GM12878 (cell line): Measurements from ENCODE around the gene SLC39A11. TPM values are rescaled to one million over a fixed set of nuclear protein-coding genes. Genes with fewer than 3 reads are reported as not detected.
"Not testable (repeated sequence)": the region's sequence is repeated elsewhere in the genome, so short reads cannot be mapped to it uniquely, and the experiment has no call there.

Experiments used
- ATAC-seq: fragments of 200-7000 bp; cut with Tn5 transposase; 3 replicates; pipeline ENCODE4 v1.9.1; 2020; ENCODE audit warnings: mild to moderate bottlenecking, moderate library complexity
- BruUV-seq: library from RNA; stranded (reverse); fragments of 400-500 nt; replicated peaks from 2 replicates; lab custom pipeline; 2021; lab: Mats Ljungman, UMichigan
- CTCF ChIA-PET: fragments of 300-600 bp; sonication (Branson Sonifier 250); formaldehyde crosslinking; extraction: SDS; loops from one replicate; lab custom pipeline; 2021; ENCODE audit warnings: inconsistent platforms; lab: Yijun Ruan, JAX
- POLR2A ChIA-PET: fragments of 350-600 bp; formaldehyde crosslinking; extraction: SDS; loops from one replicate; lab custom pipeline; 2021; ENCODE audit warnings: inconsistent platforms; lab: Charles Lee
- RAD21 ChIA-PET: fragments of 300-600 bp; sonication (Branson Sonifier 250); formaldehyde crosslinking; loops from one replicate; lab custom pipeline; 2023; ENCODE audit warnings: antibody characterized with exemption; ENCODE audit not compliant: unreplicated experiment; lab: Charles Lee
- SMC1A ChIA-PET: fragments of 300-600 bp; sonication (Branson Sonifier 250); formaldehyde crosslinking; loops from one replicate; lab custom pipeline; 2023; ENCODE audit not compliant: unreplicated experiment, uncharacterized antibody; lab: Charles Lee
- DNase-seq: peaks from one replicate; pipeline ENCODE4 v3.0.0-alpha.2; 2011; ENCODE audit warnings: low read depth, low spot score
- FAIRE-seq: peaks from 3 replicates; lab custom pipeline; 2011; peaks lifted over from hg19 to GRCh38; lab: Jason Lieb, UNC
- H2AFZ ChIP-seq: 2 replicates; pipeline ENCODE4 v1.6.0; 2011; ENCODE audit warnings: low read depth, low read length, control low read depth; ENCODE audit not compliant: control insufficient read depth
- H3K27ac ChIP-seq: 2 replicates; pipeline ENCODE4 v1.5.1; 2011; ENCODE audit warnings: control low read depth; ENCODE audit not compliant: control insufficient read depth, insufficient read depth
- H3K27me3 ChIP-seq, 2 experiments: replicated peaks in 1 of 2; 2 replicates each; pipeline versions ENCODE4 v1.6.0 to v1.6.1; 2011; ENCODE audit warnings: low read length in 1 of 2; ENCODE audit not compliant: control insufficient read depth in 2 of 2, insufficient read depth in 2 of 2
- H3K36me3 ChIP-seq, 2 experiments: 2 replicates each; pipeline ENCODE4 v1.5.1; 2011; ENCODE audit warnings: low read length in 1 of 2; ENCODE audit not compliant: control insufficient read depth in 2 of 2, insufficient read depth in 2 of 2
- H3K4me1 ChIP-seq: 2 replicates; pipeline ENCODE4 v1.6.1; 2011; ENCODE audit warnings: mild to moderate bottlenecking, low read length, moderate library complexity, mixed read lengths; ENCODE audit not compliant: control insufficient read depth, insufficient read depth
- H3K4me2 ChIP-seq: 2 replicates; pipeline ENCODE4 v1.6.0; 2011; ENCODE audit warnings: control low read depth; ENCODE audit not compliant: control insufficient read depth, insufficient read depth
- H3K4me3 ChIP-seq: fragments of 200-600 bp; sonication (generic); 2 replicates; pipeline ENCODE4 v1.5.1; 2016
- H3K79me2 ChIP-seq: 2 replicates; pipeline ENCODE4 v1.6.0; 2011; ENCODE audit warnings: low read length; ENCODE audit not compliant: control insufficient read depth, insufficient read depth
- H3K9ac ChIP-seq: 2 replicates; pipeline ENCODE4 v1.8.0; 2011; ENCODE audit warnings: low read length, control low read depth, mixed read lengths; ENCODE audit not compliant: control insufficient read depth, insufficient read depth
- H3K9me3 ChIP-seq: replicated peaks from 3 replicates; pipeline ENCODE4 v1.5.1; 2011; ENCODE audit warnings: mild to moderate bottlenecking, low read length; ENCODE audit not compliant: control insufficient read depth, insufficient read depth
- H4K20me1 ChIP-seq: 2 replicates; pipeline ENCODE4 v1.6.0; 2011; ENCODE audit not compliant: control insufficient read depth, insufficient read depth
- BMI1 ChIP-seq: fragments of 450-650 bp; IDR thresholded peaks from 2 replicates; pipeline ENCODE4 v1.6.1; 2016; ENCODE audit warnings: mild to moderate bottlenecking, moderate library complexity, borderline replicate concordance
- ETV6 ChIP-seq, 2 experiments: fragments of 450-650 bp in 1 of 2; IDR thresholded peaks in 1 of 2; conservative IDR thresholded peaks in 1 of 2; 2 replicates each; pipeline ENCODE4 v1.6.1; 2014; ENCODE audit warnings: antibody characterized with exemption in 1 of 2, borderline replicate concordance in 1 of 2, low read depth in 1 of 2, mild to moderate bottlenecking in 1 of 2, moderate library complexity in 1 of 2
- FOXM1 ChIP-seq: IDR thresholded peaks from 2 replicates; pipeline ENCODE4 v1.6.1; 2012; ENCODE audit warnings: low read depth, mild to moderate bottlenecking, inconsistent platforms, low read length, moderate library complexity
- GABPA ChIP-seq: IDR thresholded peaks from 2 replicates; pipeline ENCODE4 v1.6.1; 2014; ENCODE audit warnings: antibody characterized with exemption, low read depth, mild to moderate bottlenecking, inconsistent platforms
- LARP7 ChIP-seq: fragments of 450-650 bp; IDR thresholded peaks from 2 replicates; pipeline ENCODE4 v1.6.1; 2017; ENCODE audit warnings: mild to moderate bottlenecking
- PAX5 ChIP-seq: IDR thresholded peaks from 2 replicates; pipeline ENCODE4 v1.6.1; 2011; ENCODE audit warnings: low read depth, low read length, borderline replicate concordance
- PBX3 ChIP-seq: IDR thresholded peaks from 2 replicates; pipeline ENCODE4 v1.6.1; 2011; ENCODE audit warnings: mild to moderate bottlenecking, low read depth, low read length, moderate library complexity; ENCODE audit not compliant: insufficient replicate concordance
- STAT1 ChIP-seq: fragments of 450-650 bp; conservative IDR thresholded peaks from 2 replicates; pipeline ENCODE4 v1.6.1; 2014; ENCODE audit warnings: antibody characterized with exemption, mild to moderate bottlenecking
- TARDBP ChIP-seq: IDR thresholded peaks from 2 replicates; pipeline ENCODE4 v1.6.1; 2016; ENCODE audit warnings: borderline replicate concordance
- TCF3 ChIP-seq: IDR thresholded peaks from 2 replicates; pipeline ENCODE4 v1.6.1; 2012; ENCODE audit warnings: low read depth, mild to moderate bottlenecking, low read length, borderline replicate concordance; ENCODE audit not compliant: insufficient read depth
- WRNIP1 ChIP-seq: IDR thresholded peaks from 2 replicates; pipeline ENCODE4 v1.6.1; 2011; ENCODE audit warnings: low read depth, low read length, improper control_type of control experiment, borderline replicate concordance
- WGBS: methylation state at CpG from one replicate; pipeline ENCODE4 v1.1.6; 2016; ENCODE audit warnings: low lambda C conversion rate; ENCODE audit not compliant: insufficient replicate concordance, insufficient coverage; ENCODE audit errors: missing lambda C conversion rate; 5-methylcytosine and 5-hydroxymethylcytosine counted together
- in situ Hi-C: fragments of 300-500 bp; cut with MboI; formaldehyde crosslinking; loops from 9 replicates; pipeline ENCODE4 v1.14.3; 2018; ENCODE audit warnings: mixed read lengths
- intact Hi-C: fragments of 100-400 bp; cut with micrococcal nuclease; formaldehyde crosslinking; loops from one replicate; pipeline ENCODE4 v1.14.2; 2022; ENCODE audit not compliant: unreplicated experiment
- polyA plus RNA-seq, 11 experiments: library from polyadenylated mRNA; depleted of rRNA in 4 of 11; unstranded in 6 of 11; stranded (reverse) in 5 of 11; fragments of >200 nt; fragmentation: Nextera tagmentation in 4 of 11; fragmentation: Illumina TruSeq in 1 of 11; extraction: Ambion mirVana in 4 of 11; extraction: Trizol in 1 of 11; gene quantifications; 1 replicate in 1 of 11; 2 replicates in 10 of 11; pipeline versions ENCODE4 v1.2.1 to v1.2.3, GENCODE V29; 2011 to 2016; ENCODE audit warnings: inconsistent platforms in 2 of 11, missing spikeins in 2 of 11, low read depth in 1 of 11
- total RNA-seq, 4 experiments: library from RNA; depleted of rRNA in 3 of 4; stranded (reverse); fragments of >200 nt in 3 of 4; fragmentation: Illumina TruSeq in 1 of 4; extraction: Trizol in 1 of 4; gene quantifications; 2 replicates each; pipeline versions ENCODE4 v1.2.1 to v1.2.3, GENCODE V29; 2013 to 2021

The SLC39A11 gene
- total and polyA plus RNA-seq, 10 of the 15 experiments (the other 5 are each of a cell fraction or from before 2014, with no cell fraction given): 8.6 to 23.8 (median 14.0) TPM

GRCh38 chr17:73000832-73001231 lies 91.7 kb downstream of the SLC39A11 start:
- DNase-seq (no peak), ATAC-seq (no peak), FAIRE-seq (no peak)
- ChIA-PET SMC1A (interaction anchor here (1.0 to 1.9 kb wide), 2 partner anchors 15 to 128 kb away, joined by 3 to 8 read pairs; no protein-coding TSS in a partner anchor), POLR2A (no interaction called here), CTCF (interaction anchor here (0.9 to 2.2 kb wide), 6 partner anchors 15 to 275 kb away, joined by 3 to 7 read pairs (median 3); no protein-coding TSS in a partner anchor), RAD21 (no interaction called here)
- Histone ChIP-seq H3K79me2 (no peaks in the 10 kb centered on the region), H3K4me3 (no peak overlapping the region), H3K27me3 (no peaks in the 10 kb centered on the region), H3K9me3 (no peaks in the 10 kb centered on the region; the same call in 1 of the 3 replicates), H3K4me1 (no peaks in the 10 kb centered on the region), H3K36me3 (no peaks in the 10 kb centered on the region), H3K9ac (no peak overlapping the region), H3K27ac (no peak overlapping the region), H4K20me1 (no peaks in the 10 kb centered on the region), H3K4me2 (no peak overlapping the region), H2AFZ (no peak overlapping the region)
- intact Hi-C loops (no loop called here), in situ Hi-C loops (no loop called here)
- BruUV-seq: no TSS peak
- 75% methylated on average over 3 of the region's 3 CpGs for WGBS
- TF ChIP-seq LARP7 (no peak), STAT1 (no peak), TCF3 (no peak), PAX5 (no peak), WRNIP1 (no peak), BMI1 (no peak), FOXM1 (no peak), PBX3 (no peak), TARDBP (no peak), ETV6 (conservative IDR thresholded peaks at IDR 0.05 in 1 of 2, IDR thresholded peaks at IDR 0.05 in 1 of 2; ENCODE audit: borderline replicate concordance in 1 of 2, low read depth in 1 of 2) (no peak), GABPA (no peak)

GRCh38 chr17:72999474-72999873 lies 93.0 kb downstream of the SLC39A11 start:
- H4K20me1 ChIP-seq, intact Hi-C loops, H2AFZ ChIP-seq, H3K4me3 ChIP-seq, POLR2A ChIA-PET, in situ Hi-C loops, H3K4me1 ChIP-seq, RAD21 ChIA-PET, FAIRE-seq, H3K9me3 ChIP-seq, H3K9ac ChIP-seq, ATAC-seq, H3K27ac ChIP-seq, H3K4me2 ChIP-seq, BruUV-seq, H3K36me3 ChIP-seq, H3K27me3 ChIP-seq, H3K79me2 ChIP-seq, DNase-seq: not testable (repeated sequence)
- CTCF ChIA-PET: interaction anchor here (1.5 to 2.2 kb wide), 2 partner anchors 13 to 274 kb away, joined by 4 to 7 read pairs; no protein-coding TSS in a partner anchor
- SMC1A ChIA-PET: interaction anchor here (1.0 kb wide), 1 partner anchor 272 kb away, joined by 3 read pairs; no protein-coding TSS in a partner anchor
- 74% methylated on average over 5 of the region's 5 CpGs for WGBS
